ENCODE measurements around the gene FOLR3. TPM values are rescaled to one million over a fixed set of nuclear protein-coding genes. Genes with fewer than 3 reads are reported as not detected.

FOLR3 gene
- total and polyA plus RNA-seq, 9 of the 15 experiments (the other 6 are each of a cell fraction or from before 2014, with no cell fraction given), result not detected

- TF ChIP-seq POU5F1 (IDR thresholded peaks at IDR 0.05; ENCODE audit: borderline replicate concordance, low read depth, low read length, partially characterized antibody) (no peak), ZNF592 (IDR thresholded peaks at IDR 0.05) (0 out of 2 replicates have a peak, but pooled peaks have one; percentile 39), TCF3 (CRISPR knock-in tag; IDR thresholded peaks at IDR 0.05) (peak; percentile 51), DPF2 (IDR thresholded peaks at IDR 0.05) (peak; percentile 54; the same call in 1 of the 2 replicates), MEIS2 (IDR thresholded peaks at IDR 0.05; ENCODE audit: partially characterized antibody) (no peak), GATA2 (CRISPR knock-in tag; IDR thresholded peaks at IDR 0.05) (0 out of 2 replicates have a peak, but pooled peaks have one; percentile 21), ZNF134 (CRISPR knock-in tag; conservative IDR thresholded peaks at IDR 0.05) (peak; percentile 72), SMARCA4 (IDR thresholded peaks at IDR 0.05) (0 out of 2 replicates have a peak, but pooled peaks have one; percentile 24), C11orf30 (IDR thresholded peaks at IDR 0.05; ENCODE audit: low read depth) (peak; percentile 81), ZNF431 (CRISPR knock-in tag; IDR thresholded peaks at IDR 0.05) (peak; percentile 100), ZFX (CRISPR knock-in tag; IDR thresholded peaks at IDR 0.05) (peak; percentile 52; the same call in 1 of the 2 replicates), MAFK (IDR thresholded peaks at IDR 0.05; ENCODE audit: low read length) (peak; percentile 59; the same call in 1 of the 2 replicates), NFE2 (IDR thresholded peaks at IDR 0.05; ENCODE audit: low read depth) (peak; percentile 79), TAF1 (IDR thresholded peaks at IDR 0.05; ENCODE audit: control insufficient read depth, extremely low read depth, insufficient read depth, low read length, severe bottlenecking) (peak; percentile 41)
These were observed 35.1 kb upstream of the FOLR3 start (continued) for GRCh38 chr11:72100462-72100861.
